ENCODE results near the gene SHE. TPM values are rescaled to one million over a fixed set of nuclear protein-coding genes. Genes with fewer than 3 reads are reported as not detected.

The SHE gene
- 10 to 100 TPM; 15.6 to 77.9 (median 25.4) TPM for total RNA-seq

GRCh38 chr1:154502066-154502743, at the start of gene SHE, which contains the start of gene TDRD10:
Gene SHE, minus strand, starts transcription at chr1:154502412. Its CDS starts 386 bp downstream, at chr1:154502026.
Gene TDRD10, plus strand, starts transcription at chr1:154502219. Its CDS starts 4,685 bp downstream, at chr1:154506904.
- ATAC-seq (ENCODE audit: low FRiP score) (peak; percentile 61), DNase-seq (ENCODE audit: low spot score) (no peak)
- TF ChIP-seq, protein P1, sequence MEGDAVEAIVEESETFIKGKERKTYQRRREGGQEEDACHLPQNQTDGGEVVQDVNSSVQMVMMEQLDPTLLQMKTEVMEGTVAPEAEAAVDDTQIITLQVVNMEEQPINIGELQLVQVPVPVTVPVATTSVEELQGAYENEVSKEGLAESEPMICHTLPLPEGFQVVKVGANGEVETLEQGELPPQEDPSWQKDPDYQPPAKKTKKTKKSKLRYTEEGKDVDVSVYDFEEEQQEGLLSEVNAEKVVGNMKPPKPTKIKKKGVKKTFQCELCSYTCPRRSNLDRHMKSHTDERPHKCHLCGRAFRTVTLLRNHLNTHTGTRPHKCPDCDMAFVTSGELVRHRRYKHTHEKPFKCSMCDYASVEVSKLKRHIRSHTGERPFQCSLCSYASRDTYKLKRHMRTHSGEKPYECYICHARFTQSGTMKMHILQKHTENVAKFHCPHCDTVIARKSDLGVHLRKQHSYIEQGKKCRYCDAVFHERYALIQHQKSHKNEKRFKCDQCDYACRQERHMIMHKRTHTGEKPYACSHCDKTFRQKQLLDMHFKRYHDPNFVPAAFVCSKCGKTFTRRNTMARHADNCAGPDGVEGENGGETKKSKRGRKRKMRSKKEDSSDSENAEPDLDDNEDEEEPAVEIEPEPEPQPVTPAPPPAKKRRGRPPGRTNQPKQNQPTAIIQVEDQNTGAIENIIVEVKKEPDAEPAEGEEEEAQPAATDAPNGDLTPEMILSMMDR (IDR thresholded peaks at IDR 0.05), result no peak

DNA sequence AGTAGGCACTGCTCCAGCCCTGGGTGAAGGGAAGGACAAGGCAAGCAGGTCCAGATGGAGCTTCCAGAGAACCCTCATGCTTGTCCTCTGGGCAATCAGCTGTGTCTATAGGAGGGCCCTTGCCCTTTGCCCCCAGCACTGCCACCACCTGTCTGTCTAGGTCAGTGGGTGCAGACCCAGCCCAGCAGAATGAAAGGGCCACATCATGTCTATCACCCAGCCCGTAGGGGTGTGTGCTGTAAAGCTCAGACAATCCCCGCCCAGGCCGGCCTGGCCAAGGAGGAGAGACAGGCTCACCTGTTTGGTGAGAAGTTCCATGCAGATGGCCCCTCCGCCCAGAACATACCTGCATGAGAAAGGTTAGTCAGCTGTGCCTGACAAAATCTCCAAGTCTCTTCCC, 49.3 kb upstream of the SHE start:
- DNase-seq (ENCODE audit: low spot score), result no peak
- no peak for ATAC-seq (ENCODE audit: low FRiP score)
- TF ChIP-seq, protein P1 (IDR thresholded peaks at IDR 0.05), result no peak

DNA sequence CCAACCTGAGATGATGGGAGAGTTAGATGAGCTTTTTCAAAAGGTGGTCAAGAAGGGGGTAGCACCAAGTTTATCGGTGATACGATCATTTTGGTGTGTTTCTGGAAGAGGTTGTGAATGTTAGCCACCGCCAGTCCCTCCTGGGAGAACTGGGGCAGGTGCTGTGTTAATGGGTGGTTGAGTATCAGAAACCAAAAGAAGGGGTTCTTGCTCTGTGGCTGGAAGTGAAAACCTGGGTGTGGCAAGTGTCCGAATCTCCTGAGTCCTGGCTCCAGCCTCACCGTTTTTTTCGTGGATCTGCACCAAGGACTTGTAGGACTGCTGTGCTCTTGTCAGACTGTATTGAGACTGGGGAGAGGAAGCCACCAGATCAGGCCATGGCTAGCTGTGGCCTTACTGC, 48.4 kb upstream of the SHE start:
- TF ChIP-seq, protein P1 (IDR thresholded peaks at IDR 0.05), result no peak
- ATAC-seq (ENCODE audit: low FRiP score), result no peak
- DNase-seq (ENCODE audit: low spot score), result no peak

DNA sequence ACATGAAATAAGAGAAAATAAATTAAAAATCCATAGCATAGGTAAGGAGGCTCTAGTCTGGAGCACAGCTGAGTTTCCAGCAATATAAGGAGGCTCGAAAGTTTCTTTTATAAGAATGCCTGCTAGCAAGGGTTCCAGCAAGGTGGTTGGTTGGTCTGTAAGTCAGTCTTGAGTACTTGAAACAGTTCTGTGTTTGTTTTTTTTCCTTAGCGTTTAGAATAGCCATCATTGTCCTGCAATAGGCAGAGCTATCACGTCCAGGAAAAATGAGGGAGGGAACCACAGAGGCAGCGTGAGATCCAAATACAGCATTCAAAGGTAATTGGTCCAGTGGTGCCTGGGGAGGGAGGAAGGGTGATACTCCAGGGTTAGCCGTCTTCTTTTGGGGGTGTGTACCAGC, 47.9 kb upstream of the SHE start:
- DNase-seq (ENCODE audit: low spot score) (no peak), ATAC-seq (ENCODE audit: low FRiP score) (no peak)
- TF ChIP-seq, protein P1 (IDR thresholded peaks at IDR 0.05), result no peak

GRCh38 chr1:154549202-154549770, 47.1 kb upstream of the SHE start:
- TF ChIP-seq, protein P1 (IDR thresholded peaks at IDR 0.05), result no peak
- no peak for ATAC-seq (ENCODE audit: low FRiP score)
- DNase-seq (ENCODE audit: low spot score), result no peak

DNA sequence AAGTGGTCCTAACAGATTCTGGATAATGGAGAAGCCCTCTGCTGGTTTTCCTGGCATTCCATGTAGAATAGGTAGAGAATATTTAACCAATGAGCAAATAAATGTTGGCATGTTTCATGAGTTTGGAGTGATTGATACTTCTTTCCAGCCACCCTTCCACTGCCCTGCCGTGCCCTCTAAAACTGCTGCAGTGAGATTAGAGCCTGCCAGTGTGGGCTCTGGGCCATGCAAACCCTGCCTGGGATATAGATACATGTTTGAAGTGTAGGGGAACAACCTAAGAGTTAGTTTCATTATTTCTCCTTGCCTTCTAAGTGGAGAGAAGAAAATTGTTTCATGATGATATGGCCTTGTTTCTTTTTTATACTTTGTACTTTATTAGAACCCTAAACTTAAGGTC, 45.8 kb upstream of the SHE start:
- DNase-seq (ENCODE audit: low spot score) (no peak), ATAC-seq (ENCODE audit: low FRiP score) (no peak)
- TF ChIP-seq, protein P1 (IDR thresholded peaks at IDR 0.05), result no peak

Data from omental fat pad (tissue), 4 donors.